Measurements from ENCODE around the gene TMEM132C. TPM values are rescaled to one million over a fixed set of nuclear protein-coding genes. Genes with fewer than 3 reads are reported as not detected.

Gene TMEM132C
- total RNA-seq, 2 experiments from 2014 or later, result not detected

GRCh38 chr12:128394137-128394536 is 127.2 kb downstream of the TMEM132C start:
- Mint-ChIP-seq H3K4me3 (no peak overlapping the region), H3K27ac (no peak overlapping the region), H3K4me1 (no peaks in the 10 kb centered on the region), H3K9me3 (peaks cover 6% of the 10 kb centered on the region), H3K27me3 (peaks cover 6% of the 10 kb centered on the region), H3K36me3 (no peaks in the 10 kb centered on the region)
- DNase-seq, result no peak

- H3K27ac Mint-ChIP-seq, result no peak overlapping the region
- no peaks in the 10 kb centered on the region for H3K36me3 Mint-ChIP-seq
- no peak overlapping the region for H3K4me3 Mint-ChIP-seq
- no peaks in the 10 kb centered on the region for H3K4me1 Mint-ChIP-seq
- H3K9me3 Mint-ChIP-seq, result peaks cover 3% of the 10 kb centered on the region
- H3K27me3 Mint-ChIP-seq, result no peaks in the 10 kb centered on the region
- no peak for DNase-seq
Observed at GRCh38 chr12:128399253-128399652, 132.3 kb downstream of the TMEM132C start.

GRCh38 chr12:128402486-128403243 is 135.7 kb downstream of the TMEM132C start:
- no peak for DNase-seq
- H3K9me3 Mint-ChIP-seq, result no peaks in the 10 kb centered on the region
- no peaks in the 10 kb centered on the region for H3K27me3 Mint-ChIP-seq
- H3K36me3 Mint-ChIP-seq, result no peaks in the 10 kb centered on the region
- no peak overlapping the region for H3K27ac Mint-ChIP-seq
- H3K4me3 Mint-ChIP-seq, result no peak overlapping the region
- no peaks in the 10 kb centered on the region for H3K4me1 Mint-ChIP-seq

- Mint-ChIP-seq H3K4me1 (no peaks in the 10 kb centered on the region), H3K9me3 (peaks cover 4% of the 10 kb centered on the region), H3K27me3 (peaks cover 3% of the 10 kb centered on the region), H3K27ac (no peak overlapping the region), H3K36me3 (no peaks in the 10 kb centered on the region), H3K4me3 (no peak overlapping the region)
- DNase-seq, result no peak
Observed at GRCh38 chr12:128408669-128409068, 141.7 kb downstream of the TMEM132C start.

GRCh38 chr12:128415036-128415560 is 148.1 kb downstream of the TMEM132C start:
- Mint-ChIP-seq H3K4me1 (no peaks in the 10 kb centered on the region), H3K36me3 (no peaks in the 10 kb centered on the region), H3K27me3 (peaks cover 3% of the 10 kb centered on the region), H3K27ac (no peak overlapping the region), H3K9me3 (peaks cover 3% of the 10 kb centered on the region), H3K4me3 (no peak overlapping the region)
- no peak for DNase-seq

GRCh38 chr12:128418944-128419343 is 152.0 kb downstream of the TMEM132C start:
- Mint-ChIP-seq H3K36me3 (no peaks in the 10 kb centered on the region), H3K27ac (no peak overlapping the region), H3K4me1 (no peaks in the 10 kb centered on the region), H3K27me3 (no peaks in the 10 kb centered on the region), H3K9me3 (no peaks in the 10 kb centered on the region), H3K4me3 (no peak overlapping the region)
- DNase-seq, result no peak

- H3K27me3 Mint-ChIP-seq, result no peaks in the 10 kb centered on the region
- no peak for DNase-seq
- H3K4me3 Mint-ChIP-seq, result no peak overlapping the region
- no peak overlapping the region for H3K27ac Mint-ChIP-seq
- H3K9me3 Mint-ChIP-seq, result no peaks in the 10 kb centered on the region
- H3K4me1 Mint-ChIP-seq, result no peaks in the 10 kb centered on the region
- no peaks in the 10 kb centered on the region for H3K36me3 Mint-ChIP-seq
Observed at GRCh38 chr12:128420163-128420562, 153.2 kb downstream of the TMEM132C start.

GRCh38 chr12:128421375-128421774 is 154.4 kb downstream of the TMEM132C start:
- no peaks in the 10 kb centered on the region for H3K27me3 Mint-ChIP-seq

GRCh38 chr12:128423205-128423604 is 156.2 kb downstream of the TMEM132C start:
- DNase-seq, result no peak
- H3K9me3 Mint-ChIP-seq, result no peaks in the 10 kb centered on the region
- no peaks in the 10 kb centered on the region for H3K4me1 Mint-ChIP-seq
- H3K27me3 Mint-ChIP-seq, result no peaks in the 10 kb centered on the region
- H3K27ac Mint-ChIP-seq, result no peak overlapping the region
- H3K4me3 Mint-ChIP-seq, result no peak overlapping the region
- H3K36me3 Mint-ChIP-seq, result no peaks in the 10 kb centered on the region

More at GRCh38 chr12:128421375-128421774, 154.4 kb downstream of the TMEM132C start:
- Mint-ChIP-seq H3K4me3 (no peak overlapping the region), H3K4me1 (no peaks in the 10 kb centered on the region), H3K36me3 (no peaks in the 10 kb centered on the region), H3K9me3 (no peaks in the 10 kb centered on the region), H3K27ac (no peak overlapping the region)
- DNase-seq, result no peak

- Mint-ChIP-seq H3K36me3 (no peaks in the 10 kb centered on the region), H3K4me3 (no peak overlapping the region), H3K9me3 (peaks cover 2% of the 10 kb centered on the region), H3K27me3 (no peaks in the 10 kb centered on the region), H3K27ac (no peak overlapping the region), H3K4me1 (no peaks in the 10 kb centered on the region)
- no peak for DNase-seq
Observed at GRCh38 chr12:128424931-128425431, 158.0 kb downstream of the TMEM132C start.

GRCh38 chr12:128425666-128426331 is 158.8 kb downstream of the TMEM132C start:
- no peaks in the 10 kb centered on the region for H3K4me1 Mint-ChIP-seq
- peaks cover 2% of the 10 kb centered on the region for H3K9me3 Mint-ChIP-seq
- H3K27me3 Mint-ChIP-seq, result no peaks in the 10 kb centered on the region
- no peaks in the 10 kb centered on the region for H3K36me3 Mint-ChIP-seq
- no peak for DNase-seq
- no peak overlapping the region for H3K4me3 Mint-ChIP-seq
- no peak overlapping the region for H3K27ac Mint-ChIP-seq

GRCh38 chr12:128426511-128426910 is 159.5 kb downstream of the TMEM132C start:
- Mint-ChIP-seq H3K36me3 (no peaks in the 10 kb centered on the region), H3K4me1 (no peaks in the 10 kb centered on the region), H3K9me3 (peaks cover 2% of the 10 kb centered on the region), H3K4me3 (no peak overlapping the region), H3K27ac (no peak overlapping the region), H3K27me3 (no peaks in the 10 kb centered on the region)
- DNase-seq, result no peak

- DNase-seq, result no peak
- no peaks in the 10 kb centered on the region for H3K4me1 Mint-ChIP-seq
- H3K27me3 Mint-ChIP-seq, result no peaks in the 10 kb centered on the region
- H3K27ac Mint-ChIP-seq, result no peak overlapping the region
- no peak overlapping the region for H3K4me3 Mint-ChIP-seq
- H3K36me3 Mint-ChIP-seq, result no peaks in the 10 kb centered on the region
- H3K9me3 Mint-ChIP-seq, result peaks cover 4% of the 10 kb centered on the region
Observed at GRCh38 chr12:128439796-128440195, 172.8 kb downstream of the TMEM132C start.

- H3K27ac Mint-ChIP-seq, result no peak overlapping the region
- no peaks in the 10 kb centered on the region for H3K36me3 Mint-ChIP-seq
- no peaks in the 10 kb centered on the region for H3K9me3 Mint-ChIP-seq
- H3K4me3 Mint-ChIP-seq, result no peak overlapping the region
- H3K27me3 Mint-ChIP-seq, result no peaks in the 10 kb centered on the region
- no peaks in the 10 kb centered on the region for H3K4me1 Mint-ChIP-seq
- DNase-seq, result no peak
Observed at GRCh38 chr12:128442096-128442495, 175.1 kb downstream of the TMEM132C start.

GRCh38 chr12:128444598-128444997 is 177.6 kb downstream of the TMEM132C start:
- Mint-ChIP-seq H3K9me3 (no peaks in the 10 kb centered on the region), H3K27ac (no peak overlapping the region), H3K27me3 (no peaks in the 10 kb centered on the region), H3K36me3 (no peaks in the 10 kb centered on the region), H3K4me3 (no peak overlapping the region), H3K4me1 (no peaks in the 10 kb centered on the region)
- no peak for DNase-seq

Data from activated naive CD8-positive, alpha-beta T cell treated with anti-CD3 and anti-CD28 coated beads for 36 hours (primary cell).